GM19239 (cell line): Measurements from ENCODE around the gene ST3GAL3.
"Not testable (repeated sequence)": the region's sequence is repeated elsewhere in the genome, so short reads cannot be mapped to it uniquely, and the experiment has no call there.

Experiments used
- DNase-seq: peaks from one replicate; pipeline ENCODE4 v3.0.0; 2011; ENCODE audit warnings: low spot score; ENCODE audit not compliant: insufficient read length
- FAIRE-seq: peaks from 2 replicates; lab custom pipeline; 2011; peaks lifted over from hg19 to GRCh38; lab: Jason Lieb, UNC

Gene ST3GAL3

DNA sequence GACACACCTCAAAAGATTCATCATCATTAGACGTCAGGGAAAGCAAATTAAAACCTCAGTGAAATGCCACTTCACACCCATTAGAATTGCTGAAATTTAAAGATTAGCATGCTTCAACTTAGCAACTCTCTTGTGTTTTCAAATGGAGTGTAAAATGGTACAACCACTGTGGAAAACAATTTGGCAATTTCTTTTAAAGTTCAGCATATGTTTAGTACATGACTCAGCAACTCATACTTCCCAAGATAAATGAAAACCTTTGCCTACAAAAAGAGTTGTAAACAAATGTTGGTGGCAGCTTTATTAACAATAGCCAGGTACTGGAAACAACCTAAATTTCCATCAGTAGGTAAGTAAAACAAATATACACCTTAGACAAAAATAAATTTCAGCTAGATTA lies 42.7 kb downstream of the ST3GAL3 start:
- no peak for DNase-seq

GRCh38 chr1:43753422-43753821 lies 46.1 kb downstream of the ST3GAL3 start:
- no peak for DNase-seq
- FAIRE-seq = no peak

More for the DNA sequence above, 42.7 kb downstream of the ST3GAL3 start:
- FAIRE-seq = no peak

GRCh38 chr1:43754892-43755291 lies 47.6 kb downstream of the ST3GAL3 start:
- DNase-seq (no peak), FAIRE-seq (no peak)

DNA sequence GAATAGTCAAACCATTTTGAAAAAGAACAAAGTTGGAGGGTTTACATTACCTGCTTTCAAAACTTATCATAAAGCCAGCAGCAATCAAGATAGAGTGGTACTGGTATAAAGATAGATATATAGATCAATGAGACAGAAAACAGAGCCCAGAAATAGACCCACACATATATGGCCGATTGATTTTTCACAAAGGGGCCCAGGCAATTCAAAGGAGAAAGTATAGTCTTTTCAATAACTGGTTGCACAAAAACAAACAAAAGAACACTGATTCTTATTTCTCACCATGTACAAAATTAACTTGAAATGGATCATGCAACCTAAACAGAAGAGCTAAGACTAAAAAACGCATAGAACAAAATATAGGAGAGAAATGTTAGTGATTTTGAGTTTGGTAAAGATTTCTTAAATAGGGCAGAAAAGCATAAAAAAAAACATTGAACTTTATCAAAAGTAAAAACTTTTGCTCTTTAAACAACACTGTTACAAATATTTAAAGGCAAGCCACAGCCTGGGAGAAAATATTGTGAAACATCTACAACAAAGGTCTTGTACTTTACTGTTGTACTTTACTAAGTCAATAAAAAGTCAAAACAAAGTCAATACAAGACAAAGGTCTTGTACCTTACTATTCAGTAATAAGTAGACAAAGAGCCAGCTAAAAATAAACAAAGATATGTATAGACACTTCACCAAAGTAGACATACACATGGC lies 50.2 kb downstream of the ST3GAL3 start:
- DNase-seq = no peak
- FAIRE-seq = no peak

- FAIRE-seq (no peak), DNase-seq (no peak)
Observed at GRCh38 chr1:43760745-43761317, 53.5 kb downstream of the ST3GAL3 start.

- peak; percentile 51 for DNase-seq
- peak; percentile 92 for FAIRE-seq
Observed at GRCh38 chr1:43763497-43763973, 56.2 kb downstream of the ST3GAL3 start.

GRCh38 chr1:43764581-43764980 lies 57.2 kb downstream of the ST3GAL3 start:
- no peak for FAIRE-seq
- DNase-seq = no peak

GRCh38 chr1:43766086-43766784 lies 58.9 kb downstream of the ST3GAL3 start:
- no peak for FAIRE-seq

GRCh38 chr1:43766818-43767525 lies 59.6 kb downstream of the ST3GAL3 start:
- FAIRE-seq = no peak

More at GRCh38 chr1:43766086-43766784, 58.9 kb downstream of the ST3GAL3 start:
- no peak for DNase-seq

DNA sequence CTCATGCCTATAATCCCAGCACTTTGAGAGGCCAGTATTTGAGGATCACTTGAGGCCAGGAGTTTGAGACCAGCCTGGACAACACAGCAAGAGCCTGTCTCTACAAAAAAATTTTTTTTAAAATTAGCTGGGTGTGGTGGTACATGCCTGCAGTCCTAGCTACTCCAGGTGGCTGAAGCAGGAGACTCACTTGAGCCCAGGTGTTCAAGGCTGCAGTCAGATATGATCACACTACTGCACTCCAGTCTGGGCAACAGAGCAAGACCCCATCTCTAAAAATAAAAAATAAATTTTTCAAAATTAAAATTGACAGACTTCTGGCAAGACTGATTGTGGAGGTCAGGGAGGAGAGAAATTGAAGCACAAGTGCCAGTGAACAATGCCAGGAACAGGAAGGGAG lies 60.8 kb downstream of the ST3GAL3 start:
- FAIRE-seq (no peak), DNase-seq (no peak)

More at GRCh38 chr1:43766818-43767525, 59.6 kb downstream of the ST3GAL3 start:
- no peak for DNase-seq

- DNase-seq = no peak
- peak; percentile 61 for FAIRE-seq
Observed at GRCh38 chr1:43769350-43769908, 62.1 kb downstream of the ST3GAL3 start.

DNA sequence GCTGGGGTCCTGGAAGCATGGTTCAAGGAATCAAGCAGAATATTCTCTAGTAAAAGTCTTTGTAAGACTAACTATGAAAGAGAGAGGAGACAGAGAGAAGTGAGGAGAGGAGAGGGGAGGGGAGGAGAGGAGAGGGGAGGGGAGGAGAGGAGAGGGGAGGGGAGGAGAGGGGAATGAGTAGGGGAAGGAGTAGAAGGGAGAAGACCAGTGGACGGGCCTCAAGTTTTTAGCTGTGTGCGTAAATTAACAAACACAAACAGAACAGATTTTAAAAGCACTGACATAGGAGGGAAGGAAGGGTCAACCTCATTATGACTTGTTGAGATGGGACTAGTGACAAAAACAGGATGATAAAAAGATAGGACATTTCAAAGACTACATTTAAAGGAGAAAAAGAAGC lies 62.8 kb downstream of the ST3GAL3 start:
- FAIRE-seq = no peak
- DNase-seq = no peak

GRCh38 chr1:43772978-43773377 lies 65.6 kb downstream of the ST3GAL3 start:
- FAIRE-seq (no peak), DNase-seq (no peak)

DNA sequence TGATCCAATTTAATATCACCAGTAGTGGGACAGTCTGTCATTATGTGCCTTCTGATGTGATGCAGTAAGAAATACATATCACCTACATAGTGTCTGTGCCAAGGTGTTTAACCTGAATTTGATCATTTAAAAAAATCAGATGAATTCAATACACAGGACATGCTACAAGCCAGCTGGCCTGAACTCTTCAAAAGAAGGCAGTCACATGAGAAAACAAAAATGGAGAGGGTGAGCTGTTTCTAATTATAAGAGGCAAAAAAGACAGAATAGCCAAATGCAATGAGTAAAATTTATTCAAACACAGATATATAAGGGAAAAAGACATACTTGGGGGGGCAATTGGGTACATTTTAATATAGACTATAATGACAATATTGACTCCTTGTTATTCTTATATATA lies 66.5 kb downstream of the ST3GAL3 start:
- no peak for FAIRE-seq

DNA sequence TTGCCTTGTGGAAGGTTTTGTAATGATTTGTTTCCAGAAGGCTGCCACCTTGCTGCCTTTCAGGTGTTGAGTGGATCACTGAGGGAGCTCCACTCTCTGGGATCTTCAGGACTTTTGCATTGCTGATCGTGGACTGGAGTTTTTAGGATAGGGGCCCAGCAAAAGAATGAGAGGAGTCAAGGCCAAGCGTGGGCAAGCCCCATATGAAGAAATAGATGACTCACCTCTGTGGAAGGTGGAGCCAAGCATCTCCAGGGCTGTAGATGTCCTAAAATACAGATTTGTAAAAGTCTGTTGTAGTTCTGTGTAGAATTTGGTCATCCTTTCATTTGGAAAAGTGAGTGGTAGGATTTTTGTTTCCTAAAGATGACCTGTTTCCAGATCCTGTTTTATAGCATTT lies 67.0 kb downstream of the ST3GAL3 start:
- no peak for FAIRE-seq
- no peak for DNase-seq

More for the DNA sequence above, 66.5 kb downstream of the ST3GAL3 start:
- DNase-seq = no peak

DNA sequence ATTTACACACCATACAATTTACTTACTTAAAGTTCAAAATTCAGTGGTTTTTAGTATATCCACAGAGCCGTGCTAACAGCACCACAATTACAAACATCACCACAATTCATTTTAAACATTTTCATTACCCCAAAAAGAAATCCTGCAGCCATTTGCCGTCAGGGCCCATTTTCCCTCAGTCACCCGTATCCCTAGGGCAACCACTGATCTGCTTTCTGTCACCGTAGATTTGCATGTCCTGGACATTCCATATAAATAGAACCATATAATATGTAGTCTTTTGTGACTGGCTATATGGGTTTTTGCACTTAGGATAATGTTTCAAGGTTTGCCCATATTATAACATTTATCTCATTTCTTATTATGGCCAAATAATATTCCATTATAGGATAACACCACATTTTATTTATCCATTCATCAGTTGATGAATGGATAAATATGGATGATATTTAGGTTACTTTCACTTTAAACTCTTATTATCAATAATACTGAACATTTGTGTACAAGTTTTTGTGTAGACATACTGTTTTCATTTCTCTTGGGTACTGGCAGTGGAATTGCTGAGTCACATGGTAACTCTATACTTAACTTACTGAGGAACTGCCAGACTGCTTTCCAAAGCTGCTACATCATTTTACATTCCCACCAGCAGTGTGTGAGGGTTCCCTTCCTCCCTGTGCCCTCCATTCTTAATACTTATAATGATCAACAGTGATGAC lies 68.9 kb downstream of the ST3GAL3 start:
- DNase-seq = no peak
- no peak for FAIRE-seq

- not testable (repeated sequence) for DNase-seq, FAIRE-seq
Observed at GRCh38 chr1:43777916-43778315, 70.6 kb downstream of the ST3GAL3 start.

DNA sequence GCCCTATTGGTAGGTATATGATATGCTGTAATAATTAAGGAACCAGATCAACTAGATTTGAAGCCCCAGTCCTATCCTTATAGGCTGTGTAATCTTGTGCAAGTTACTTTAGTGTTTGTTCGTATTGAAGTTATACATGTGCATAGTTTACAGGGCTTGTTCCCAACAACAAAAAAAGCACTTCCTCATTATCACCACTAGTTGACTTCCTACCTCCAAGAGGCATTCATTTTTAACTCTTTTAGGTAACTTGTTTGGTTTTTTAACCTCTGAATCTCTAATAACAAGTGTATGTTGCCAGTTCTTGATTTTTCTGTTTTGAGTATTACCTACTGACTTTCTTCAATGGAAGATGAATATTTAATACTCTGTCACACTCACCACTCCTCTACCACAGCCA lies 71.9 kb downstream of the ST3GAL3 start:
- FAIRE-seq = no peak

GRCh38 chr1:43779805-43780403 lies 72.6 kb downstream of the ST3GAL3 start:
- no peak for FAIRE-seq
- no peak for DNase-seq

More for the DNA sequence above, 71.9 kb downstream of the ST3GAL3 start:
- DNase-seq = no peak
